ENCODE results near the gene SLC6A13. TPM values are rescaled to one million over a fixed set of nuclear protein-coding genes. Genes with fewer than 3 reads are reported as not detected.

The SLC6A13 gene
- total RNA-seq, 2 donors from 2014 or later: not detected

- no peak for DNase-seq (ENCODE audit: low spot score)
- intact Hi-C loops (cut with DNase I): no loop called here
Measured at GRCh38 chr12:172732-173161, 89.9 kb downstream of the SLC6A13 start.

GRCh38 chr12:171743-172676, 90.6 kb downstream of the SLC6A13 start:
- intact Hi-C loops (cut with DNase I): no loop called here
- no peak for DNase-seq (ENCODE audit: low spot score)

- DNase-seq (ENCODE audit: low spot score): no peak
- intact Hi-C loops (cut with DNase I): no loop called here
Measured at GRCh38 chr12:171276-171675, 91.4 kb downstream of the SLC6A13 start.

Other genes starting within 250 kb of the SLC6A13 start
- gene IQSEC3, start 196.1 kb downstream of the SLC6A13 start, total RNA-seq: 1 to 10 TPM; 3.2 to 3.6 TPM
- 1 to 10 TPM in 1 of 2 donors, under 1 TPM in 1; 1.00 to 1.0 TPM for gene SLC6A12, start 48.7 kb downstream of the SLC6A13 start, total RNA-seq
- gene KDM5A, start 126.5 kb upstream of the SLC6A13 start, total RNA-seq: 10 to 100 TPM; 48.1 to 50.1 TPM
- gene CCDC77, start 138.8 kb upstream of the SLC6A13 start, total RNA-seq: 1 to 10 TPM; 4.8 to 4.9 TPM
- gene B4GALNT3, start 197.1 kb upstream of the SLC6A13 start, total RNA-seq: 1 to 10 TPM; 3.5 to 5.0 TPM

Measured in posterior vena cava (tissue), 2 donors.